Panc1 (cell line): ENCODE data around the gene SH3BP4. TPM values are rescaled to one million over a fixed set of nuclear protein-coding genes. Genes with fewer than 3 reads are reported as not detected.
A peak's percentile ranks its signal among the peaks of the same experiment; 100 is the strongest.

Experiments
- ATAC-seq: fragments of 200-7000 bp; cut with Tn5 transposase; 2 replicates; pipeline ENCODE4 v1.9.1; 2020; ENCODE audit warnings: mild to moderate bottlenecking, moderate library complexity
- BruUV-seq: library from RNA; stranded (reverse); fragments of 400-500 nt; replicated peaks from 2 replicates; lab custom pipeline; 2021; lab: Mats Ljungman, UMichigan
- CTCF ChIA-PET: fragments of 300-600 bp; sonication (Branson Sonifier 250); formaldehyde crosslinking; loops from one replicate; lab custom pipeline; 2022; ENCODE audit warnings: antibody characterized with exemption; lab: Charles Lee
- POLR2A ChIA-PET: fragments of 300-600 bp; sonication (Branson Sonifier 250); formaldehyde crosslinking; loops from one replicate; lab custom pipeline; 2022; ENCODE audit warnings: antibody characterized with exemption; lab: Charles Lee
- DNase-seq: peaks from one replicate; pipeline ENCODE4 v3.0.0-alpha.2; 2010; ENCODE audit warnings: low read depth, low spot score
- H3K27ac ChIP-seq: 2 replicates; pipeline ENCODE4 v1.5.1; 2011; ENCODE audit warnings: mild to moderate bottlenecking, low read length, inconsistent platforms
- H3K27me3 ChIP-seq: fragments of 200-500 bp; sonication (Bioruptor generic); 2 replicates; pipeline ENCODE4 v1.6.0; 2014; ENCODE audit warnings: low read length, inconsistent platforms; ENCODE audit not compliant: control insufficient read depth, insufficient read depth
- H3K36me3 ChIP-seq: fragments of 200-500 bp; sonication (Bioruptor generic); 2 replicates; pipeline ENCODE4 v1.5.1; 2014; ENCODE audit warnings: inconsistent platforms, mild to moderate bottlenecking, low read length, moderate library complexity; ENCODE audit not compliant: control insufficient read depth, insufficient read depth
- H3K4me1 ChIP-seq: 2 replicates; pipeline ENCODE4 v1.5.1; 2011; ENCODE audit warnings: inconsistent platforms, mild to moderate bottlenecking, low read length, moderate library complexity; ENCODE audit not compliant: control insufficient read depth, insufficient read depth
- H3K4me3 ChIP-seq, 2 experiments: 2 replicates each; pipeline ENCODE4 v1.5.1; 2011 to 2012; ENCODE audit warnings: low read depth in 2 of 2, low read length in 2 of 2, mild to moderate bottlenecking in 2 of 2, inconsistent platforms in 1 of 2, moderate library complexity in 1 of 2
- H3K9me3 ChIP-seq: fragments of 200-500 bp; sonication (Bioruptor generic); 2 replicates; pipeline ENCODE4 v1.5.1; 2014; ENCODE audit warnings: low read depth, mild to moderate bottlenecking, inconsistent platforms, low read length, moderate library complexity; ENCODE audit not compliant: control insufficient read depth, insufficient read depth
- CTCF ChIP-seq: fragments of 450-650 bp; IDR thresholded peaks from 2 replicates; pipeline ENCODE4 v1.5.1; 2017; ENCODE audit warnings: mild to moderate bottlenecking
- REST ChIP-seq, 2 experiments: IDR thresholded peaks; 2 replicates each; pipeline ENCODE4 v1.6.1; 2011 to 2012; ENCODE audit warnings: low read depth in 2 of 2, control low read depth in 1 of 2, low read length in 1 of 2, mild to moderate bottlenecking in 1 of 2, moderate library complexity in 1 of 2; ENCODE audit not compliant: insufficient read depth in 1 of 2
- SIN3A ChIP-seq: IDR thresholded peaks from 2 replicates; pipeline ENCODE4 v1.6.1; 2012; ENCODE audit warnings: low read depth, mild to moderate bottlenecking, low read length, moderate library complexity, borderline replicate concordance; ENCODE audit not compliant: insufficient read depth
- TCF7L2 ChIP-seq: IDR thresholded peaks from 2 replicates; pipeline ENCODE4 v1.6.1; 2011; ENCODE audit warnings: mild to moderate bottlenecking, low read depth, low read length, inconsistent platforms
- in situ Hi-C: cut with HindIII; loops from 2 replicates; pipeline ENCODE4 v1.10.0; 2016; ENCODE audit warnings: low sequenced_read_pairs, low pct_unique_long_range_greater_than_20kb
- intact Hi-C: fragments of 100-400 bp; cut with micrococcal nuclease; formaldehyde crosslinking; loops from one replicate; pipeline ENCODE4 v1.10.0; 2022; ENCODE audit not compliant: unreplicated experiment
- total RNA-seq: library from RNA; stranded (reverse); gene quantifications from one replicate; pipeline ENCODE4 v1.2.1, GENCODE V29; 2021; ENCODE audit not compliant: unreplicated experiment

SH3BP4 gene
- total RNA-seq, 1 experiment from 2014 or later: 133 TPM

- intact Hi-C loops (no loop called here), in situ Hi-C loops (loop anchor here (10.0 kb wide), 1 partner anchor 214 kb away; no protein-coding TSS in a partner anchor)
- BruUV-seq: no TSS peak
- TF ChIP-seq TCF7L2 (peak; percentile 63), REST (IDR thresholded peaks at IDR 0.05; ENCODE audit: insufficient read depth in 1 of 2, low read depth in 2 of 2, low read length in 1 of 2) (no peak)
- ChIA-PET POLR2A (interaction anchor here (0.6 kb wide), 1 partner anchor 74 kb away, joined by 10 read pairs; no protein-coding TSS in a partner anchor), CTCF (no interaction called here)
- Histone ChIP-seq H3K27ac (peak overlapping the region; percentile 60), H3K4me1 (peaks cover 20% of the 10 kb centered on the region), H3K36me3 (no peaks in the 10 kb centered on the region), H3K9me3 (no peaks in the 10 kb centered on the region), H3K4me3 (no peak overlapping the region), H3K27me3 (no peaks in the 10 kb centered on the region)
- ATAC-seq (peak; percentile 84), DNase-seq (no peak)
These were observed 147.1 kb downstream of the SH3BP4 start for GRCh38 chr2:235098736-235099494.

GRCh38 chr2:235102896-235103295, 151.1 kb downstream of the SH3BP4 start:
- intact Hi-C loops: loop anchor here (5.0 kb wide), 1 partner anchor 136 kb away; no protein-coding TSS in a partner anchor

More at GRCh38 chr2:235102896-235103295, 151.1 kb downstream of the SH3BP4 start:
- Histone ChIP-seq H3K27me3 (no peaks in the 10 kb centered on the region), H3K4me1 (peaks cover 29% of the 10 kb centered on the region), H3K9me3 (no peaks in the 10 kb centered on the region), H3K4me3 (no peak overlapping the region), H3K27ac (peak overlapping the region; percentile 41; the same call in 1 of the 2 replicates), H3K36me3 (no peaks in the 10 kb centered on the region)
- ChIA-PET CTCF (no interaction called here), POLR2A (no interaction called here)
- no peak for ATAC-seq
- DNase-seq: no peak
- BruUV-seq: no TSS peak
- in situ Hi-C loops: loop anchor here (25.0 kb wide), 1 partner anchor 566 kb away; no protein-coding TSS in a partner anchor
- TF ChIP-seq TCF7L2 (no peak), CTCF (no peak), SIN3A (no peak)
